ENCODE results near the gene UHRF2. TPM values are rescaled to one million over a fixed set of nuclear protein-coding genes. Genes with fewer than 3 reads are reported as not detected.

UHRF2 gene
- total RNA-seq, 1 experiment from 2014 or later: 45.2 TPM

DNA sequence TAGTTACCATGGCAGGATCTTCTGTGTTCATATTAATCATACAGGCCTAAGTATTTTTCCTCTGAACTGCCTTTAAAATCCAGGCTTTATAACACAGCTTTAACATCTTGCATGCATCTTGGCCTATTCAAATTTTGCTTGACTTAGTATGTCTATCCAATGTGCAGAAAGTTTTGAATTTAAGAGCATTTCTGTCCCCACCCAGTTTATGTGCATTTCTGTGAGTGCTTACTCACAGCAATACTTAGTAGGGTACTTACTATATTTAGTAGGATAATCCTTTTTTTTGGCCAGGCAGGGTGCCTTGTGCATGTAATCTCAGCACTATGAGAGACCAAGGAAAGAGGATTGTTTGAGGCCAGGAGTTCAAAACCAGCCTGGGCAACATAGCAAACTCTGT lies 18.0 kb downstream of the UHRF2 start:
- Histone ChIP-seq H3K79me1 (ENCODE audit: insufficient read depth, low read depth, low read length, poor library complexity, severe bottlenecking) (peaks cover 9% of the 10 kb centered on the region), H4K20me1 (ENCODE audit: control insufficient read depth, insufficient read depth, insufficient read length) (no peaks in the 10 kb centered on the region)

More for the DNA sequence above, 18.0 kb downstream of the UHRF2 start:
- no peak overlapping the region for H3K9ac ChIP-seq (ENCODE audit: extremely low read depth, insufficient read length, low read length)
- H4K5ac ChIP-seq (ENCODE audit: insufficient read length, low read depth, low read length): no peak overlapping the region
- H3K23ac ChIP-seq (ENCODE audit: insufficient read length, low read depth, low read length): no peak overlapping the region
- no peak overlapping the region for H3K14ac ChIP-seq (ENCODE audit: insufficient read depth, low read length)
- no peak overlapping the region for H3T11ph ChIP-seq (ENCODE audit: low read length)
- Mint-ChIP-seq H3K9me3 (no peaks in the 10 kb centered on the region), H3K4me1 (peaks cover 9 to 12% of the 10 kb centered on the region in 2 experiments), H3K4me3 (no peak overlapping the region), H3K27ac (peak overlapping the region; percentile 13 to 91 (median 51); a peak in 2 of 7 replicates), H3K27me3 (ENCODE audit: low read depth) (no peaks in the 10 kb centered on the region), H3K36me3 (ENCODE audit: insufficient read depth in 1 of 3, low read depth in 3 of 3) (peaks cover 7 to 23% (median 16%) of the 10 kb centered on the region in 3 experiments; a peak in 6 of 7 replicates)
- no peak overlapping the region for H3K56ac ChIP-seq (ENCODE audit: insufficient read length, low read depth, low read length)
- TF ChIP-seq, protein P1, sequence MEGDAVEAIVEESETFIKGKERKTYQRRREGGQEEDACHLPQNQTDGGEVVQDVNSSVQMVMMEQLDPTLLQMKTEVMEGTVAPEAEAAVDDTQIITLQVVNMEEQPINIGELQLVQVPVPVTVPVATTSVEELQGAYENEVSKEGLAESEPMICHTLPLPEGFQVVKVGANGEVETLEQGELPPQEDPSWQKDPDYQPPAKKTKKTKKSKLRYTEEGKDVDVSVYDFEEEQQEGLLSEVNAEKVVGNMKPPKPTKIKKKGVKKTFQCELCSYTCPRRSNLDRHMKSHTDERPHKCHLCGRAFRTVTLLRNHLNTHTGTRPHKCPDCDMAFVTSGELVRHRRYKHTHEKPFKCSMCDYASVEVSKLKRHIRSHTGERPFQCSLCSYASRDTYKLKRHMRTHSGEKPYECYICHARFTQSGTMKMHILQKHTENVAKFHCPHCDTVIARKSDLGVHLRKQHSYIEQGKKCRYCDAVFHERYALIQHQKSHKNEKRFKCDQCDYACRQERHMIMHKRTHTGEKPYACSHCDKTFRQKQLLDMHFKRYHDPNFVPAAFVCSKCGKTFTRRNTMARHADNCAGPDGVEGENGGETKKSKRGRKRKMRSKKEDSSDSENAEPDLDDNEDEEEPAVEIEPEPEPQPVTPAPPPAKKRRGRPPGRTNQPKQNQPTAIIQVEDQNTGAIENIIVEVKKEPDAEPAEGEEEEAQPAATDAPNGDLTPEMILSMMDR (conservative IDR thresholded peaks at IDR 0.05): no peak
- H2BK12ac ChIP-seq (ENCODE audit: insufficient read length, low read depth, low read length): no peak overlapping the region
- H3K4ac ChIP-seq (ENCODE audit: low read depth, low read length): no peak overlapping the region
- H2BK120ac ChIP-seq (ENCODE audit: low read depth, low read length, poor library complexity, severe bottlenecking): no peak overlapping the region
- H3K4me1 ChIP-seq (ENCODE audit: insufficient read depth, low read length): no peaks in the 10 kb centered on the region
- no peak overlapping the region for H2BK15ac ChIP-seq (ENCODE audit: low read depth, low read length)
- H2BK5ac ChIP-seq (ENCODE audit: insufficient read length, low read length): no peak overlapping the region
- no peak overlapping the region for H4K91ac ChIP-seq (ENCODE audit: insufficient read length, low read depth, low read length)
- no peak overlapping the region for H3K4me2 ChIP-seq (ENCODE audit: insufficient read depth, insufficient read length, low read length)
- no peak overlapping the region for H4K8ac ChIP-seq (replicated peaks; ENCODE audit: insufficient read length, low read depth, low read length)
- H3K27me3 ChIP-seq (ENCODE audit: insufficient read depth, low read length): no peaks in the 10 kb centered on the region
- no peaks in the 10 kb centered on the region for H3K9me3 ChIP-seq (ENCODE audit: control insufficient read depth, low read depth, low read length)
- no peak overlapping the region for H2BK20ac ChIP-seq (ENCODE audit: low read depth, low read length, poor library complexity, severe bottlenecking)
- no peak for DNase-seq
- H2AFZ ChIP-seq (ENCODE audit: low read length): no peak overlapping the region
- H3K27ac ChIP-seq (ENCODE audit: insufficient read length, low read depth, low read length): no peak overlapping the region
- no peaks in the 10 kb centered on the region for H3K23me2 ChIP-seq (ENCODE audit: insufficient read length, low read depth, low read length, poor library complexity, severe bottlenecking)
- H3K18ac ChIP-seq (ENCODE audit: insufficient read length, low read depth, low read length): no peak overlapping the region
- peaks cover 4% of the 10 kb centered on the region; the same call in 1 of the 2 replicates for H3K79me2 ChIP-seq (ENCODE audit: insufficient read depth, low read length)
- no peak overlapping the region for H2AK5ac ChIP-seq (ENCODE audit: insufficient read length, low read length)
